Measurements from ENCODE around the gene NTN3. TPM values are rescaled to one million over a fixed set of nuclear protein-coding genes. Genes with fewer than 3 reads are reported as not detected.
"Not testable (repeated sequence)": the region's sequence is repeated elsewhere in the genome, so short reads cannot be mapped to it uniquely, and the experiment has no call there.

Gene NTN3
- total and polyA plus RNA-seq, 3 donors from 2014 or later = 1.1 to 1.7 TPM; not detected in 1

DNA sequence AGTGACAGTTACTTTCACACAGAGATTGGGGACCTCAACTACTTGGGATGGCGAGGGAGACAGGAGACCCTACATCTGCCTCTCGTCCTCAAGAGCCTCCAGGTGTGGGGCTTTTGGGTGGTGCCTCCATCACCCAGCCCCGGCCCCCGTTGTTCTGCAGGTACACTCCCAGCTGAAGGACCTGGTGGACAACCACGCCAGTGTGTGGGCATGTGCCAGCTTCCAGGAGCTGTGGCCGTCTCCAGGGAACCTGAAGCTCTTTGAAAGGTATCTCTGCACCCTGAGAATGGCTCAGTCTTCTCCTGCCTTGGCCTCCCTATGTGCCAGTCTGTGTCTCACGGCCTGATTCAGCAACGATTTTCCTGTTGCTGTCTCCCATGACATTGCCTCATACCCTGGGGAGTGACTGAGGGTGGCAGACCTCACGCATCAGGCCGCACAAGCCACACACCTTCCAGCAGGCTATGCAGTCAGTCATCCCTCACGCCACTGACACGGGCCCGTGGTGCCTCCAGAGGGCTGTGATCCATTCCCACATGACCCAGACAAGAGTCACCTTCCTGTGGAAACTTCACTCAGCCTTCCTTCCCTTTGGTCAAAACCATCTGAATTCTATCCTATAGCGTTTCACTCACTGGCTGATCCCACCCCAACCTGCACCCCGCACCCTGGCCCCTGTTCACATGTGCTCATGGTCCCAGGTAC lies 38.1 kb upstream of the NTN3 start:
- 94% methylated on average over 14 to 15 of the region's 15 CpGs for WGBS, 2 donors
- no peak for DNase-seq
- Histone ChIP-seq H3K27me3 (no peaks in the 10 kb centered on the region), H3K4me3 (no peak overlapping the region), H3K27ac (no peak overlapping the region), H3K4me1 (peaks cover 12% of the 10 kb centered on the region), H3K36me3 (ENCODE audit: low read depth, missing control alignments) (no peaks in the 10 kb centered on the region), H3K9me3 (no peaks in the 10 kb centered on the region)
- intact Hi-C loops (cut with DNase I; ENCODE audit: low total_unique reads) = no loop called here
- TF ChIP-seq, protein P1, sequence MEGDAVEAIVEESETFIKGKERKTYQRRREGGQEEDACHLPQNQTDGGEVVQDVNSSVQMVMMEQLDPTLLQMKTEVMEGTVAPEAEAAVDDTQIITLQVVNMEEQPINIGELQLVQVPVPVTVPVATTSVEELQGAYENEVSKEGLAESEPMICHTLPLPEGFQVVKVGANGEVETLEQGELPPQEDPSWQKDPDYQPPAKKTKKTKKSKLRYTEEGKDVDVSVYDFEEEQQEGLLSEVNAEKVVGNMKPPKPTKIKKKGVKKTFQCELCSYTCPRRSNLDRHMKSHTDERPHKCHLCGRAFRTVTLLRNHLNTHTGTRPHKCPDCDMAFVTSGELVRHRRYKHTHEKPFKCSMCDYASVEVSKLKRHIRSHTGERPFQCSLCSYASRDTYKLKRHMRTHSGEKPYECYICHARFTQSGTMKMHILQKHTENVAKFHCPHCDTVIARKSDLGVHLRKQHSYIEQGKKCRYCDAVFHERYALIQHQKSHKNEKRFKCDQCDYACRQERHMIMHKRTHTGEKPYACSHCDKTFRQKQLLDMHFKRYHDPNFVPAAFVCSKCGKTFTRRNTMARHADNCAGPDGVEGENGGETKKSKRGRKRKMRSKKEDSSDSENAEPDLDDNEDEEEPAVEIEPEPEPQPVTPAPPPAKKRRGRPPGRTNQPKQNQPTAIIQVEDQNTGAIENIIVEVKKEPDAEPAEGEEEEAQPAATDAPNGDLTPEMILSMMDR (IDR thresholded peaks at IDR 0.05) = no peak
- no peak for TF ChIP-seq POLR2A (IDR thresholded peaks at IDR 0.05)

DNA sequence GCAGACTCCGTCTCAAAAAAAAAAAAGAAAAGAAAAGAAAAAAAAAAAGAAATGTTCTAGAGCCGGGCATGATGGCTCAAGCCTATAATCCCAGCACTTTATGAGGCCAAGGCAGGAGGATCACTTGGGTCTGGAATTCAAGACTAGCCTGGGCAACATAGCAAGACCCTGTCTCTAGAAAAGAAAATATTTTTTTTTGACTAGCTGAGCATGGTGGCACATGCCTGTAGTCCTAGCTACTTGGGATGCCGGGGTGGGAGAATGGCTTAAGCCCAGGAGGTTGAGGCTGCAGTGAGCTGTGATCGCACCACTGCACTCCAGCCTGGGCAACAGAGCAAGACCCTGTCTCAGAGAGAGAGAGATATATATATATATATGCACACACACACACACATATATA lies 35.9 kb upstream of the NTN3 start:
- H3K4me1 ChIP-seq; DNase-seq; H3K9me3 ChIP-seq; H3K4me3 ChIP-seq; intact Hi-C loops (cut with DNase I; ENCODE audit: low total_unique reads); H3K36me3 ChIP-seq (ENCODE audit: low read depth, missing control alignments); H3K27me3 ChIP-seq; H3K27ac ChIP-seq: not testable (repeated sequence)
- 95 to 96% methylated on average over 4 of the region's 4 CpGs for WGBS, 2 donors

DNA sequence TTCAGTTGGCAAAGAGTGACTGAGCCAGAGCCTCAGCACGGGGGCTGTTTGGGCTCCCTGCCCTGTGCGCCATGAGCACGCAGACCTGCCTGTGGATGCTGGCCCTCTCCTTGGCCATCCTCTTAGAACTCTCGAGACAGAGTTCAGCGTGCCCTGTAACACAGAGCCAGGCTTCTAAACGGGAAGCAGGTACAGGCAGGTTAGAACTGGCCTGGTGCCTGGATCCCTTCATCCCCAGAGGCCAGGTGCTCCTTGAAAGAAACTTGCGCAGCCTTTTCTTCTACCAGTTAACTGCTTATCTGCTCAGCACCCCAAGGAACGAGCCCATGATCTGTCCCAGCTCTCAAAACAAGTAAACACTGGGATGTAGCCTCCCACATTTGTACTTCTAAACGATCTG lies 35.0 kb upstream of the NTN3 start:
- intact Hi-C loops (cut with DNase I; ENCODE audit: low total_unique reads) = no loop called here
- no peak for DNase-seq
- Histone ChIP-seq H3K36me3 (ENCODE audit: low read depth, missing control alignments) (no peaks in the 10 kb centered on the region), H3K27ac (no peak overlapping the region), H3K27me3 (no peaks in the 10 kb centered on the region), H3K9me3 (no peaks in the 10 kb centered on the region), H3K4me3 (no peak overlapping the region), H3K4me1 (no peaks in the 10 kb centered on the region)
- WGBS, 2 donors = 91 to 95% methylated on average over 5 to 9 of the region's 9 CpGs
- TF ChIP-seq POLR2A (IDR thresholded peaks at IDR 0.05) = no peak
- TF ChIP-seq, protein P1 (IDR thresholded peaks at IDR 0.05) = no peak

DNA sequence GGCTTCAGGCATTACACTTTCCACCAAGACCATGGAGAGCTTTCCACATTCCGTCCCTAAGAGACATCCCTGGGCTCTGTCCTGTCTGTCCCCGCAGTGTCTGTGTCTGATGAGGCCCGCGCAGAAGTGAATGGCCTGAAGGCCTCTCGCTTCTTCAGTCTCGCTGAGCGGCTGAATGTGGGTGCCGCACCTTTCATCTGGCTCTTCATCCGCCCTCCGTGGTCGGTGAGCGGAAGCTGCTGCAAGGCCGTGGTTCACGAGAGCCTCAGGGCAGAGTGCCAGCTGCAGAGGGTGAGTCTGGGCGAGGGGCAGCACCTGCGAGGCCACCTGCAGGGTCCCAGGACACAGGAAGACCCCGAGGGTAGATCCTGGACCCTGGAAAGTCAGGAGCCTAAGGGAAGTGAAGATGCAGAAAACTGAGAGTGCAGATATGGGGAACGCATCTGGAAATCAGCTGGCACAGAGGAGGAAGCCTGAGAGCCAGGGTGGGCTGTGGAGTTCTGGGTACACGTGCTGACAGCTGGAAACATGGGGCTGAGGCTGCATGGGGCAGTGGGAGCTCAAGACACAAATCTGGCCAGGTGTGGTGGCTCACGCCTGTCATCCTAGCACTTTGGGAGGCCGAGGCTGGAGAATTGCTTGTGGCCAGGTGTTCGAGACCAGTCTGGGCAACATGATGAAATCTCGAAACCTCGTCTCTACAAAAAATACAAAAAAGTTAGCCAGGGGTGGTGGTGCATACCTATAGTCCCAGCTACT lies 33.9 kb upstream of the NTN3 start:
- TF ChIP-seq, protein P1 (IDR thresholded peaks at IDR 0.05) = no peak
- TF ChIP-seq POLR2A (IDR thresholded peaks at IDR 0.05) = no peak
- H3K4me3 ChIP-seq = no peak overlapping the region
- no peak for DNase-seq
- H3K36me3 ChIP-seq (ENCODE audit: low read depth, missing control alignments) = no peaks in the 10 kb centered on the region
- H3K4me1 ChIP-seq = no peaks in the 10 kb centered on the region
- no peak overlapping the region for H3K27ac ChIP-seq
- intact Hi-C loops (cut with DNase I; ENCODE audit: low total_unique reads) = no loop called here
- 95 to 98% methylated on average over 12 to 24 of the region's 24 CpGs for WGBS, 2 donors
- no peaks in the 10 kb centered on the region for H3K9me3 ChIP-seq
- H3K27me3 ChIP-seq = no peaks in the 10 kb centered on the region

DNA sequence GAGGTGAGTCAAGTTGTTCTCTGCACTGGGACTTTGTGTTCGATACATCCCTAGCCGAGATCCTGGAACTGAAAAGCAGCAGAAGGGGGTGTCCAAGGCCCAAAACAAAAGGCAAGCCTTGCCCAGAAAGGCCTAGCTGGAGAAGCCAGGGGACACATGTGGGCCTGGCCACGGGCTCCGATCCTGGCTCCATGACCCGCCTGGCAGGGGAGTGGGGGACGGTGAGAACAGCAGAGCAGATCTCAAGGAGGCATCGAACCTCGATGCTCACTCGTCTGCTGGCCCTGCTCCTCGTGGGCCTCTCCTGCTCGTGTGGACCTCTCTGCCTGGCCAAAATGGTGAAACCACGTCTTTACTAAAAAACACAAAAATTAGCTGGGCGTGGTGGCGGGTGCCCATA lies 33.0 kb upstream of the NTN3 start:
- H3K27me3 ChIP-seq = no peaks in the 10 kb centered on the region
- no peaks in the 10 kb centered on the region for H3K9me3 ChIP-seq
- TF ChIP-seq POLR2A (IDR thresholded peaks at IDR 0.05) = no peak
- TF ChIP-seq, protein P1 (IDR thresholded peaks at IDR 0.05) = no peak
- no peak overlapping the region for H3K27ac ChIP-seq
- H3K4me3 ChIP-seq = no peak overlapping the region
- intact Hi-C loops (cut with DNase I; ENCODE audit: low total_unique reads) = no loop called here
- WGBS, 2 donors = 82 to 93% methylated on average over 12 to 14 of the region's 14 CpGs
- H3K36me3 ChIP-seq (ENCODE audit: low read depth, missing control alignments) = no peaks in the 10 kb centered on the region
- DNase-seq = no peak
- H3K4me1 ChIP-seq = no peaks in the 10 kb centered on the region
